Aorta (tissue), 5 donors: Measurements from ENCODE around the gene MEGF11. TPM values are rescaled to one million over a fixed set of nuclear protein-coding genes. Genes with fewer than 3 reads are reported as not detected.

Experiments
- ATAC-seq: fragments of 200-7000 bp; cut with Tn5 transposase; one replicate; pipeline ENCODE4 v1.9.1; 2022; ENCODE audit warnings: moderate library complexity; ENCODE audit not compliant: low FRiP score
- DNase-seq, 2 donors: peaks; one replicate each; pipeline ENCODE4 v3.0.0-alpha.2; 2020
- H3K27ac ChIP-seq, 2 donors: one replicate each; pipeline ENCODE4 v1.5.1; 2013; ENCODE audit warnings: low read length in 2 of 2, mild to moderate bottlenecking in 2 of 2, moderate library complexity in 2 of 2, control low read depth in 1 of 2, inconsistent platforms in 1 of 2, low read depth in 1 of 2
- H3K27me3 ChIP-seq, 2 donors: one replicate each; pipeline ENCODE4 v1.6.1; 2013; ENCODE audit warnings: control low read depth in 1 of 2, low read length in 1 of 2, mild to moderate bottlenecking in 1 of 2, moderate library complexity in 1 of 2; ENCODE audit not compliant: insufficient read depth in 2 of 2, control insufficient read depth in 1 of 2
- H3K36me3 ChIP-seq, 2 donors: one replicate each; pipeline ENCODE4 v1.6.1; 2013; ENCODE audit warnings: control low read depth in 1 of 2, low read length in 1 of 2, mild to moderate bottlenecking in 1 of 2; ENCODE audit not compliant: insufficient read depth in 2 of 2, control insufficient read depth in 1 of 2
- H3K4me1 ChIP-seq, 2 donors: one replicate each; pipeline ENCODE4 v1.6.1; 2013; ENCODE audit warnings: low read length in 2 of 2, control low read depth in 1 of 2, mild to moderate bottlenecking in 1 of 2, moderate library complexity in 1 of 2; ENCODE audit not compliant: insufficient read depth in 2 of 2, control insufficient read depth in 1 of 2
- H3K4me3 ChIP-seq, 2 donors: one replicate each; pipeline ENCODE4 v1.5.1; 2013; ENCODE audit warnings: low read length in 2 of 2, control low read depth in 1 of 2, mild to moderate bottlenecking in 1 of 2
- H3K9me3 ChIP-seq: one replicate; pipeline ENCODE4 v1.6.1; 2013; ENCODE audit warnings: mild to moderate bottlenecking, low read length; ENCODE audit not compliant: control insufficient read depth
- WGBS, 2 donors: extraction: QIAGEN DNeasy Blood & Tissue Kit; methylation state at CpG; one replicate each; pipeline ENCODE4 v1.1.7; 2013; 5-methylcytosine and 5-hydroxymethylcytosine counted together
- intact Hi-C, 2 donors: fragments of 100-400 bp; cut with DNase I; formaldehyde crosslinking; loops; one replicate each; pipeline versions ENCODE4 v1.14.2 to v1.15.0; 2022
- polyA plus RNA-seq, 2 donors: library from polyadenylated mRNA; stranded (reverse); fragments of 200-250 nt; gene quantifications; one replicate each; pipeline ENCODE4 v1.2.3, GENCODE V29; 2013
- total RNA-seq, 2 donors: library from RNA; stranded (reverse); fragmentation: NEBNext Ultra II Directional; extraction: Animal tissue kit (Norgen Biotek cat#: 25700); gene quantifications; one replicate each; pipeline ENCODE4 v1.2.1, GENCODE V29; 2021
- donor health status: healthy with polysubstance abuse.
- donor health status: Bipolar disorder and iron deficiency.
- donor health status: DM: no; HTN: no; CAD: no.
- donor health status: DM: no; HTN: no; CAD: no.
- donor health status: DM: yes; HTN: yes; CAD: no.

The MEGF11 gene
- total and polyA plus RNA-seq, 4 donors: not detected

DNA sequence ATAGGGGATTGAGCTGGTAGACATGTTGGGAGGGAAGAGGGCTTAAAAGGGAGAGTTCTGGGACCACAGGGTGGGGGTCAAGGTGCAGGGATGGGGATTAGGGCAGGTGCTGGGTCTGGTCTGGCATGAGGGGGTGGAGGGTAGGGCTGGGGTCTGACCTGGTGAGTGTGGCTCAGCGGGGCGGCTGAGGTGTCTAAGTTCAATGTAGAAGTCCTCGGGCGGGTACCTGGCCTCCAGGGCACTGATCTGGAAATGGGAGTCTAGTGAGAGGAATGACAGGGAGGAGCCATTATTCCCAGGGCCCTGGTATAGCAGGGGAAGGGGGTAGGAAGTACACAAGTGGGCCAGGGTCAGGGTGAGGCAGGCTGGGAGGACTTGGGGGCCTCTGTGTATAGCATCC lies 344.7 kb downstream of the MEGF11 start:
- intact Hi-C loops: no loop called here
- DNase-seq (no peak), ATAC-seq (no peak)
- H3K36me3 ChIP-seq: peaks cover 0 to 1% of the 10 kb centered on the region in 2 donors
- H3K4me1 ChIP-seq: no peaks in the 10 kb centered on the region
- H3K27me3 ChIP-seq: no peaks in the 10 kb centered on the region
- no peak overlapping the region for H3K27ac ChIP-seq
- WGBS, 2 donors: 95 to 100% methylated on average over 4 of the region's 4 CpGs
- H3K9me3 ChIP-seq: no peaks in the 10 kb centered on the region
- H3K4me3 ChIP-seq: no peak overlapping the region

GRCh38 chr15:65907661-65908060 lies 345.9 kb downstream of the MEGF11 start:
- intact Hi-C loops: no loop called here
- Histone ChIP-seq H3K27ac (no peak overlapping the region), H3K4me1 (no peaks in the 10 kb centered on the region), H3K27me3 (no peaks in the 10 kb centered on the region), H3K4me3 (no peak overlapping the region), H3K36me3 (peaks cover 0 to 3% of the 10 kb centered on the region in 2 donors), H3K9me3 (no peaks in the 10 kb centered on the region)
- ATAC-seq (no peak), DNase-seq (no peak)
- WGBS, 2 donors: 88 to 91% methylated on average over 3 of the region's 3 CpGs

DNA sequence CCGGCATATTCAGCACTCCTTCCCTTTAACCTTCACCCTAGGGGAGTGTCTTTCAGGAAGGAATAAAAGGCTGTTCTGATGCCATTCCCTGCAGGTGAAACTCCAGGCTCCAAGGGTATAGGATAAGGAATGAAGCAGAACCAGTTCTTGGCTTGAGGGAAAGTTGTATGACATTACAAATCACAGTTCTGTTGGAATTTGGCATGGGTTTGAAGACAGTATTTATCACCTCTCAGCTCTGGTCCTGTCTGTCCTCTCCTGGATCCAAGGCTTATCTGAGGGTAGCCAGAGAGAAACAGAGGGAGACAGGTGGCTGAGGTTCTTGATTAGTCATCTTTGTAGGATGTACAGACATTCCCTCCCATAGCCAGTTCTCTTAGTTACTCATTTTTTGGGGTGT lies 347.2 kb downstream of the MEGF11 start:
- H3K27ac ChIP-seq: no peak overlapping the region
- peaks cover 0 to 3% of the 10 kb centered on the region in 2 donors for H3K36me3 ChIP-seq
- H3K4me1 ChIP-seq: no peaks in the 10 kb centered on the region
- H3K4me3 ChIP-seq: no peak overlapping the region
- H3K27me3 ChIP-seq: no peaks in the 10 kb centered on the region
- intact Hi-C loops: no loop called here
- DNase-seq (no peak), ATAC-seq (no peak)
- WGBS, 2 donors: 90 to 100% methylated on average over 1 of the region's 1 CpG
- no peaks in the 10 kb centered on the region for H3K9me3 ChIP-seq

DNA sequence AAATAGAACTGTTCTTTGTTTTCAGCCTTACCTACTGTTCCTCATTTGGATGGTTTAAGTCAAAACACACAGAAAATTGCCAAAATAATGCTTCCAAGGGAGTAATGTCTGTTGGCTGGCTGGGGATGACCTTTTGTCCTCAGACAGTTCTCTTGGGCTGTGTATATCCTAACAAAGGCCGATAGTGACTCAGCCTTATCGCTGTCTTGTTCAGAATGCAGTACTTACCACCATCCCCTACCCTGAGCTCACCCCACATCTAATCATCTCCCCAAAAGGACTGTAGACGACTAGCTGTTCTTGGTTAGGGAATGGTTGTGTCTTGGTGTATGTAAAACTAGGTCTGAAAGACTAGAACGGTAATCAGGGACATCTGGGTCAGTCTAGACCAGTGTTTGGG lies 349.2 kb downstream of the MEGF11 start:
- ATAC-seq: no peak

DNA sequence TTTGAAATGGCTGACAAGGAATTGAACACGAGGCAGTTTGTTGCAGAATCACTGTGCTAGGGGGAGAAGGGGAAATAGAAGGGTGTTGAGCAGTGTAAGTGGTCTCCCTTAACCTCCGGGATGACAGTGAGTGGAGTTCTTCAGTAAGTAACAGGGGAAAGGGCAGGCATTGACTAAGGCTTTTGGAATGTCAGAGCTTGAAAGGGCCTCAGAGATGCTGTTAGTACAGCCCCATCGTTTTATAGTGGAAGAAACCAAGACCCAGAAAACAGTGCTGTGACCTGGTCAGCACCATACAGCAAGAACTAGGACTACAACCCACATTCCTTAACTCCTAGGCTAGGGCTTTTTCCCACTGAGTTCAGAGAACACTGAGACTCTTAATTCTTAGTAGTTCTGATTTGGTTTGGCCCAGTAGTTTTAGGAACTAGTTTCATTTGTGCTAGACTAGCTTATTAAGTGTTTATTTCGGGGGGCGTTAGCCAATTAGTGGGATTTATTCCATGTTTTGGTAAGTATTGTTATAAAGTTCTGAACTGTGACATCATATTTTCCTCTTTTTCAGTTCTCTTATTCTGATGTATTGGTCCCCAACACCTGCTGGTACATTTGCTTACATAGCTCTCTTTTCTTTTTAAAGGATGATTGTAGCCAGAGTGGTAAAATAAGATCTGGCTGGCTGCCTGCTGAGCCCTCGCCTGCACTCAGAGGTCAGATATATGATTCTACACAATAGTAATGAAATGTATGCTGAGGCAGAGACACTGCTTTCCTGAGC lies 350.1 kb downstream of the MEGF11 start:
- WGBS, 2 donors: 79 to 85% methylated on average over 6 of the region's 6 CpGs
- Histone ChIP-seq H3K4me3 (no peak overlapping the region), H3K27ac (no peak overlapping the region), H3K27me3 (no peaks in the 10 kb centered on the region), H3K9me3 (no peaks in the 10 kb centered on the region), H3K4me1 (no peaks in the 10 kb centered on the region), H3K36me3 (peaks cover 0 to 5% of the 10 kb centered on the region in 2 donors)
- intact Hi-C loops: no loop called here
- no peak for ATAC-seq
- DNase-seq: no peak

More for the DNA sequence above, 349.2 kb downstream of the MEGF11 start:
- Histone ChIP-seq H3K36me3 (peaks cover 0 to 5% of the 10 kb centered on the region in 2 donors), H3K27me3 (no peaks in the 10 kb centered on the region), H3K9me3 (no peaks in the 10 kb centered on the region), H3K27ac (no peak overlapping the region), H3K4me1 (no peaks in the 10 kb centered on the region), H3K4me3 (no peak overlapping the region)
- 81 to 92% methylated on average over 4 of the region's 4 CpGs for whole genome bisulfite sequencing, 2 donors
- DNase-seq: no peak
- intact Hi-C loops: no loop called here

DNA sequence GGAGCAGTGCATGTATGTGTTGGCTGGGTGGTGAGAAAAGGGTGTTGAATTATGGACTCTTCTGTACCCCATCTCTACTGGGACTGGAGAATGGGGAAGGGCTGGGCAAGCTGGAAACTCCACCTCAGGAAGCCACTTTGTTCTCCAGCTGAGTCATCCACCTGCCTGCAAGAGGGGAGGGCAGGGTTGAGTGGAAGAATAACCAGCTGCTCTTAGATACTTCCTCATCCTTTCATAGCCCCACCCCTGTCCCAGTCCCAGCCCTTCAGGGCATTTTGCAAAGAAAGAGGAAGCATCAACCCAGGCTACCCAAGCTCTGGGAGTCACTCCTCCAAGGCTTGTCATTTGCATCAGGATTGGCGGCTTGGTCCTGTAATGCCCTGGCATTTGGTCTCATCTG lies 351.2 kb downstream of the MEGF11 start:
- ATAC-seq (peak; percentile 70), DNase-seq (peak in 1 of 2 donors; percentile 72)
- intact Hi-C loops: no loop called here
- Histone ChIP-seq H3K4me1 (no peaks in the 10 kb centered on the region), H3K27ac (no peak overlapping the region), H3K4me3 (no peak overlapping the region), H3K27me3 (no peaks in the 10 kb centered on the region), H3K9me3 (no peaks in the 10 kb centered on the region), H3K36me3 (peaks cover 0 to 8% of the 10 kb centered on the region in 2 donors)
- 89 to 96% methylated on average over 1 of the region's 1 CpG for WGBS, 2 donors

GRCh38 chr15:65901836-65902235 lies 351.7 kb downstream of the MEGF11 start:
- no peaks in the 10 kb centered on the region for H3K4me1 ChIP-seq
- ATAC-seq (no peak), DNase-seq (no peak)
- no peak overlapping the region for H3K27ac ChIP-seq
- H3K27me3 ChIP-seq: no peaks in the 10 kb centered on the region
- no peaks in the 10 kb centered on the region for H3K9me3 ChIP-seq
- WGBS, 2 donors: 93 to 96% methylated on average over 3 of the region's 3 CpGs
- intact Hi-C loops: no loop called here
- H3K4me3 ChIP-seq: no peak overlapping the region
- peaks cover 0 to 8% of the 10 kb centered on the region in 2 donors for H3K36me3 ChIP-seq

DNA sequence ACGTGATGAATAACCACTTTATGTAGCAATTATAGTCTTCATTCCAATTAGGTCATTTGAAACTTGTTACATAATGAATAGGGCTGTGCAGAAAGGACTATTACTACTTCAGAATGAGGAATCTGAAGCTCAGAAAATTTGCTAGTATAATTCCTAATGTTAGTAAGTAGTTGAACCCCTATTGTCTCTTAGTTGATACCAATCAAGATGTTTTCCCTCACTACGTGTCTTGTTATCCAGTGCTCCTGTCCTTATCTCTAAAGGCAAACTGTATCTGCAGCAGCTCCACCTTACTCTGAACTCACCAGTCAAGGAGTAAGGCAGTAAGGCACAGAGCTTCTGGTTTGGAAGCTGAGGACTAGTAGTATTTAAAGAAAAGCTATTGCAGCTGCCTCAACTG lies 352.2 kb downstream of the MEGF11 start:
- ATAC-seq (no peak), DNase-seq (no peak)
- no peaks in the 10 kb centered on the region for H3K9me3 ChIP-seq
- 71 to 75% methylated on average over 2 of the region's 2 CpGs for WGBS, 2 donors
- H3K4me3 ChIP-seq: no peak overlapping the region
- peaks cover 0 to 8% of the 10 kb centered on the region in 2 donors for H3K36me3 ChIP-seq
- H3K4me1 ChIP-seq: no peaks in the 10 kb centered on the region
- no peaks in the 10 kb centered on the region for H3K27me3 ChIP-seq
- intact Hi-C loops: no loop called here
- H3K27ac ChIP-seq: no peak overlapping the region

- Histone ChIP-seq H3K27me3 (no peaks in the 10 kb centered on the region), H3K36me3 (peaks cover 0 to 8% of the 10 kb centered on the region in 2 donors), H3K4me1 (no peaks in the 10 kb centered on the region), H3K9me3 (no peaks in the 10 kb centered on the region), H3K4me3 (no peak overlapping the region), H3K27ac (no peak overlapping the region)
- ATAC-seq (no peak), DNase-seq (no peak)
- WGBS, 2 donors: 90 to 91% methylated on average over 3 of the region's 3 CpGs
- intact Hi-C loops: no loop called here
Observed at GRCh38 chr15:65900488-65900887, 353.1 kb downstream of the MEGF11 start.
